Esophagus muscularis mucosa (tissue), 3 donors: ENCODE measurements around the gene ADAMTS14.
"Not testable (repeated sequence)": the region's sequence is repeated elsewhere in the genome, so short reads cannot be mapped to it uniquely, and the experiment has no call there.

Experiments
- CTCF ChIP-seq, 3 experiments: fragments of 200-600 bp in 2 of 3; fragments of 450-650 bp in 1 of 3; sonication (generic) in 2 of 3; IDR thresholded peaks; one replicate each; pipeline ENCODE4 v1.5.1; 2017 to 2019; ENCODE audit warnings: antibody characterized with exemption in 3 of 3, mild to moderate bottlenecking in 2 of 3, moderate library complexity in 1 of 3
- POLR2A ChIP-seq: fragments of 450-650 bp; IDR thresholded peaks from one replicate; pipeline ENCODE4 v1.6.1; 2017; ENCODE audit warnings: antibody characterized with exemption, moderate library complexity, mild to moderate bottlenecking, low read depth
- POLR2AphosphoS5 ChIP-seq, 2 donors: sonication (generic); formaldehyde crosslinking; IDR thresholded peaks; one replicate each; pipeline ENCODE4 v1.6.1; 2017; ENCODE audit warnings: antibody characterized with exemption in 2 of 2

GRCh38 chr10:70768026-70768685, 95.8 kb downstream of the ADAMTS14 start:
- TF ChIP-seq POLR2A; CTCF (IDR thresholded peaks at IDR 0.05); POLR2AphosphoS5 (IDR thresholded peaks at IDR 0.05): not testable (repeated sequence)
